ENCODE results near the gene CRB2. TPM values are rescaled to one million over a fixed set of nuclear protein-coding genes. Genes with fewer than 3 reads are reported as not detected.

Gene CRB2
- total RNA-seq: not detected in 2 replicates

DNA sequence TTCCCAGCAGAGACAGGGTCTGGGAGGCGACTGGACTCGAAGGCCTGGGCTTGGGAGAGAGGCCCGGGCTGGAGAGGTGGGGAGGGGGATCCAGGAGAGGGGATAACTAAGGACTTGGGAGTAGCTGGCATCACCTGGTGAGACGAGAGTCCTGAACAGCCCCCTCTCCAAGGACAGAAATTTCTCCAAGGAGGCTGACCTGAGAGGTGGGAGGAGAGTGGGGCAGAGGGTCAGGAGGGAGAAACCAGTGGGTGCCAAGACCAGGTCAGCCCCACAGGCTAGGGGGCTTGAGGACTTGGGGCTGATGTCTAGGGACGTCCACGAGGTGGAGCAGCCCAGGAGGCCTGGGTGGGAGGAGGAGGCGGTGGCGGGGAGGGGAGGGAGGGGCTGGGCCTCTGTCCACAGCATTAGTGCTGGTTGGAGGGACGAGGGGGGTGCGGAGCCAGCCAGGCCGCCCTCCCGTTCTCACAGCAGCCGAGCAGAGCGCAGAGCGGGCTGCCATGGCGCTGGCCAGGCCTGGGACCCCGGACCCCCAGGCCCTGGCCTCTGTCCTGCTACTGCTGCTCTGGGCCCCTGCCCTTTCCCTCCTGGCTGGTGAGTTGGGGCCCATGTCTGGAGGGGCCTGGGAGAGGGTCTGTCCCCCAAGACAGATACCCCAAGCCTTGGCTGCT is at the start of gene CRB2:
Gene CRB2 (plus strand): TSS at position 437 of the 671 bp plus-strand sequence. CDS start 64 bp downstream, at position 501.
- Mint-ChIP-seq H3K36me3 (ENCODE audit: low read depth) (no peaks in the 10 kb centered on the region), H3K27me3 (ENCODE audit: low read depth) (peaks cover 7% of the 10 kb centered on the region), H3K4me1 (ENCODE audit: low read depth) (peaks cover 14% of the 10 kb centered on the region), H3K27ac (no peak within 1 kb of the TSS), H3K4me3 (ENCODE audit: low read depth) (no peak within 1 kb of the TSS), H3K9me3 (no peaks in the 10 kb centered on the region)
- DNase-seq (ENCODE audit: low spot score): no peak
- intact Hi-C loops (cut with micrococcal nuclease): no loop called here

DNA sequence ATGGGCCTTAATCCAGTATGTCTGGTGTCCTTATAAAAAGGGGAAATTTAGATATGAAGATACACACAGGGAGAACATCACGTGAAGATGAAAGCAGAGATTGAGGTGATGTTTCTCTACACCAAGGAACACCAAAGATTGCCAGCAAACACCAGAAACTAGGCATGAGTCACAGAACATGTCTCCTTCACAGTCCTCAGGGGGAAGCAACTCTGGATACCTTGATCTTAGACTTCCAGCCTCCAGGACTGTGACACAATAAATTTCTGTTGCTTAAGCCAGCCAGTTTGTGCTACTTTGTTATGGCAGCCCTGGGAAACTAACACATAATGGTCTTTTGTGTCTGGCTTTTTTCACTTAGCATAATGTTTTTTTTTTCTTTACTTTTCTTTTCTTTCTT is 46.4 kb upstream of the CRB2 start:
- intact Hi-C loops (cut with micrococcal nuclease): no loop called here
- Mint-ChIP-seq H3K4me3 (ENCODE audit: low read depth) (no peak overlapping the region), H3K4me1 (ENCODE audit: low read depth) (peaks cover 12% of the 10 kb centered on the region), H3K36me3 (ENCODE audit: low read depth) (no peaks in the 10 kb centered on the region), H3K27me3 (ENCODE audit: low read depth) (peaks cover 3% of the 10 kb centered on the region), H3K27ac (no peak overlapping the region), H3K9me3 (no peaks in the 10 kb centered on the region)
- no peak for DNase-seq (ENCODE audit: low spot score)

DNA sequence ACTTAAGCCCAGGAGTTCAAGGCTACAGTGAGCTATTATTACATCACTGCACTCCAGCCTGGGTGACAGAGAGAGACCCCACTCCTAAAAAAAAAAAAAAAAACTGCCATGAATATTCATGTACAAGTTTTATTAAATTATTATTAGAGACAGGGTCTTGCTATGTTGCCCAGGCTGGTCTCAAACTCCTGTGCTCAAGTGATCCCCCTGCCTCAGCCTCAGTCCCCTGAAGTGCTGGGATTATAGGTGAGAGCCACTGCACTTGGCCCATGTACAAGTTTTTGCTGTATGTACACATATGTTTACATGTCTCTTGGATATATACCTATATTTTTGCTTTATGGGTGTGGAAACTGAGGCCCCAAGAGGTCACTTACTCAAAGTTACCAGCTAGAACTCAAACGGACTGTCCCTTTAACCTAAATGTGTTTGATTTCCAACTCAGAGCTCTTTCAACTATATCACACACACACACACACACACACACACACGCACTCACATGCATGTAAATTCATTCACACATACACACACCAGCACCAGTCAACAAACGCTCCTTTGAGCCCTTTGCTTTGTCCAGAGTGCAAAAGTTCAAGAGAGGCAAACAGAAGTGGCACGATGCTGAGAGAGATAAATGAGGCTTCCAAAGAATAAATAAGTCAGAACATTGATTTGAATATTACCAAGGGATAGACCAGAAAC is 45.3 kb upstream of the CRB2 start:
- no peak for DNase-seq (ENCODE audit: low spot score)
- Mint-ChIP-seq H3K4me3 (ENCODE audit: low read depth) (no peak overlapping the region), H3K27ac (no peak overlapping the region), H3K36me3 (ENCODE audit: low read depth) (no peaks in the 10 kb centered on the region), H3K4me1 (ENCODE audit: low read depth) (peaks cover 4% of the 10 kb centered on the region), H3K9me3 (no peaks in the 10 kb centered on the region), H3K27me3 (ENCODE audit: low read depth) (peaks cover 2% of the 10 kb centered on the region)
- intact Hi-C loops (cut with micrococcal nuclease): no loop called here

DNA sequence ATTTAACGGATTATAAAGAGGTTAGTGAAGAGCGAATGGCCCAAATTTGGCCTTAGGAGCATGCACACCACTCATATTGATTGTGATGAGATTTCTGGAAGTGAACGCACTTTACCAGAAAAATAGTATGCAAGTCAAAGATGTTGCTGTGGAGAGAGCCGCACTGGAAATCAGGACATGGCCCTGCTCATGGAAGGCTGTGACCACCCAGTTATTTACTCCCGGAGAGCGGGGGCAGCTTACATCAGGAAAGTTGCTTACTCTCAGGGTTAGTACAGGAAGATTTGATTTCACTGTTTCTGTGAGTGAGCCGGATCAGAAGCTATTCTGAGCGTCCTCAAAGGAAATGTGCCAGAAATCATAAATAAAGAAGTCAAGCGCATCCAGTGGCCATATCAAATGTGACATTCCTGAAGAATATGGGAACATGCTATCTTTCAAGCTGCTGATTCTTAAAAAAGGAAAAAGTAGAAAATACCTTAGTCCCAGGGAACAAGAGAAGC is 44.7 kb upstream of the CRB2 start:
- DNase-seq (ENCODE audit: low spot score): no peak
- no peak overlapping the region for H3K27ac Mint-ChIP-seq
- H3K4me1 Mint-ChIP-seq (ENCODE audit: low read depth): peaks cover 4% of the 10 kb centered on the region
- H3K36me3 Mint-ChIP-seq (ENCODE audit: low read depth): no peaks in the 10 kb centered on the region
- H3K27me3 Mint-ChIP-seq (ENCODE audit: low read depth): peaks cover 2% of the 10 kb centered on the region
- no peak overlapping the region for H3K4me3 Mint-ChIP-seq (ENCODE audit: low read depth)
- intact Hi-C loops (cut with micrococcal nuclease): no loop called here
- no peaks in the 10 kb centered on the region for H3K9me3 Mint-ChIP-seq

DNA sequence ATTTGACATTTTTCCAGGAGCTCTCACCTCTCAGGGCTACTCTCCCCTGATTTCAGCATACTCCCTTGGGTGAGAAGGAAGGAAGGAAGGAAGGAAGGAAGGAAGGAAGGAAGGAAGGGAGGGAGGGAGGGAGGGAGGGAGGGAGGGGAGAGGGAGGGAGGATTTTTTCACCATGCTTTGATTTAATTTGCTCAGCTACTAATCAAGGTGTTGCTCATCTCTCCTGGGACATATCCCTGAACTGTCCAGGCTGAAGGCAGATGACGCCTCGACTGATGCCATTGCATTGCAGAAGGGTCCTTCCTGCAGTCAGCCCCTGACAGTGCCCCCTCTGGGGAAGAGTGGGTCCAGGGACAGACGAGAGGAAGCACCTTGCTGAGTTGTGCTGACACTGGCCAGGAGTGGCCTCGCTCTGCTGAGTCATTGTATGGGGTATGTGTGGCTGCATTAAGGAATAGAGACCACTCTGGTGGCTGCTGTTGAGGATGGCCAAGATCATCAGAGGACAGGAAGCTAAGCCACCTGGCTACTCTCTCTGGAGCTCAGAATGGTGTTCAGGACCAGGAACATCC is 43.6 kb upstream of the CRB2 start:
- Mint-ChIP-seq H3K27me3 (ENCODE audit: low read depth) (peaks cover 2% of the 10 kb centered on the region), H3K27ac (no peak overlapping the region), H3K9me3 (no peaks in the 10 kb centered on the region), H3K4me1 (ENCODE audit: low read depth) (peaks cover 2% of the 10 kb centered on the region), H3K4me3 (ENCODE audit: low read depth) (no peak overlapping the region), H3K36me3 (ENCODE audit: low read depth) (no peaks in the 10 kb centered on the region)
- intact Hi-C loops (cut with micrococcal nuclease): no loop called here
- no peak for DNase-seq (ENCODE audit: low spot score)

DNA sequence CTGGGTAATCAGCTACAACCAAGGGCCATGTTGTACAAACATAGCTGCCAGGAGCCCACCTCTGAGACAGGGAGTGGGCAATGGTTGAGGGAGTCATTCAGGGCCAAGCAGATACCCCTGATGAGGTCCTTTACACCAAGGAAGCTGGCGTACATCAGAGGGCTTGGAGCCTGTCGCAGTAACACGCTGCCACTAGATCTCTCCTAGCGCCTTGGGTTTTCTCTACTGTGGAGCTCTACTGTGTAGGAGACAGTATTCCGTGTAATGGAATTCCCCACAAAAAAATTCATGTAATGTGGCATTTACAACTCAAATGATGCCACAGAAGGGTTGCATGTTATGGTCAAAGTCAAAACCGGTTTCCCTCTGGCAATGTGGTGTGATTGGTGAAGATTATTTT is 41.4 kb upstream of the CRB2 start:
- intact Hi-C loops (cut with micrococcal nuclease): no loop called here
- H3K36me3 Mint-ChIP-seq (ENCODE audit: low read depth): no peaks in the 10 kb centered on the region

DNA sequence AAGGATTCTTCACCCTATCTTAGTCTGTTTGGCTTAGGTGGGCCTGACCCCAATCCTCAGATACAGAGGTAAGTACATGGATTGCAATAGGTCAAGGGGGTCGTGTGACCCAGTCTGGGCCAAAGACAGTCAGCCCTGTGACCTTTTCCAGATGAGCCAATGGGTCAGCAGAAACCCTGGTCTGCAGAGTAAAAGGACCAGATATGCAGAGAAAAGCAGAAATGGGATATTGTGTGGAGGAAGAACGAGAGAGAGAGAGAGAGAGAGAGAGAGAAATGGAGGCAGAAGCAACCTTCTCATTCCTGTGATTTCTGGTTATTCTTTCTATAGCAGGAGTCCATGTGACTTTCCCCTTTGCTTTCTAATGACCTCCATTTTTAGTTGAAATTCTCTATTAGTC is 40.4 kb upstream of the CRB2 start:
- no peak for DNase-seq (ENCODE audit: low spot score)
- Mint-ChIP-seq H3K9me3 (no peaks in the 10 kb centered on the region), H3K27me3 (ENCODE audit: low read depth) (no peaks in the 10 kb centered on the region), H3K4me1 (ENCODE audit: low read depth) (peaks cover 18% of the 10 kb centered on the region), H3K36me3 (ENCODE audit: low read depth) (no peaks in the 10 kb centered on the region), H3K4me3 (ENCODE audit: low read depth) (no peak overlapping the region), H3K27ac (no peak overlapping the region)
- intact Hi-C loops (cut with micrococcal nuclease): no loop called here

More for the DNA sequence above, 41.4 kb upstream of the CRB2 start:
- Mint-ChIP-seq H3K27me3 (ENCODE audit: low read depth) (no peaks in the 10 kb centered on the region), H3K27ac (no peak overlapping the region), H3K4me1 (ENCODE audit: low read depth) (peaks cover 14% of the 10 kb centered on the region), H3K9me3 (no peaks in the 10 kb centered on the region), H3K4me3 (ENCODE audit: low read depth) (no peak overlapping the region)
- no peak for DNase-seq (ENCODE audit: low spot score)

DNA sequence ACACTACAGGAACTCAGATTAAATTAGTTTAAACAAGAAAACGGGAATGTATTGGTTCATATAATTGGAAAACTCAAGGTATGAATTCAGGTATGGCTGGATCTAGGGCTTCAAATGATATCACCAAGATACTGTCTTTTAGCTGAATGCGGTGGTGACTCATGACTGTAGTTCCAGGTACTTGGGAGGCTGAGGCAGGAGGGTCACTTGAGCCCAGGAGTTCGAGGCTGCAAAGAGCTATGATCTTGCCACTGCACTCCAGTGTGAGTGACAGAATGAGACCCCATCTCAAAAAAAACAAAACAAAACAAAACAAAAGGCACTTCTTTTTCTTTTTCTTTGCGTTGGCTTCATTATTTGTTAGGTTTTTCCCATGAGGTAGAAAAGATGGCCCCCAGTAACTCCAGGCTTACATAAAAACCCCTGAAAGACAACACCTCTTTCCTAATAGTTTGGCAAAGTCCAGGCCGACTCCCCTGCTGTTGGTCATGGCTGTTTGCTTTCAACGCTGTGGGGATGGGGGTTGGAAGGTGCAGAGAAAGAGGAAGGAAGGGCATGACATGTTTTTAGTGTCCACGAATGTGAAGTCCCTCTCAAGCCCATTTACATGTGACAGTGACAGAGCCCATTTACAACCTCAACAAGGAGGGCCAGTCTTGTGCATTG is 39.8 kb upstream of the CRB2 start:
- Mint-ChIP-seq H3K27ac (no peak overlapping the region), H3K4me1 (ENCODE audit: low read depth) (peaks cover 20% of the 10 kb centered on the region), H3K4me3 (ENCODE audit: low read depth) (no peak overlapping the region), H3K9me3 (no peaks in the 10 kb centered on the region), H3K27me3 (ENCODE audit: low read depth) (no peaks in the 10 kb centered on the region), H3K36me3 (ENCODE audit: low read depth) (no peaks in the 10 kb centered on the region)
- no peak for DNase-seq (ENCODE audit: low spot score)
- intact Hi-C loops (cut with micrococcal nuclease): no loop called here

DNA sequence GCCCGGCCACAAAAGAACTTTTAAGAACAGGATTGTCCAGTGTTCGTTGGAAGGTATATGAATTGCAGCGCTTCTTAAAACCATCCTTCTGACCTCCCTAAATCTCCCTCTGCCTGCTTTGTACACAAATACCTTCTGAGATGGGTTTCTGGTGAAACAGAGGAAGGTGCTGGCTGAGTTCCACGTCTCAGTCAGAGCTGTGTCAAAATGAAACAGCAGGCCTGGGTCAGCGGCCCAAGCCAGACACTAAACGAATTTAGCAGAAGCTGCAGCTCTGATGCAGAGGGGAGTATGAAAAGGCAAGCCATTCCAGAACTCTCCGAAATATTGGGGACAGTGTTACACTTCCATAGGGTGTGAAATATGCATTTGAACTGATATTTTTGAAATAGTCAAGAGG is 37.8 kb upstream of the CRB2 start:
- Mint-ChIP-seq H3K27ac (peak overlapping the region; percentile 26), H3K4me3 (ENCODE audit: low read depth) (no peak overlapping the region), H3K36me3 (ENCODE audit: low read depth) (no peaks in the 10 kb centered on the region), H3K27me3 (ENCODE audit: low read depth) (no peaks in the 10 kb centered on the region), H3K4me1 (ENCODE audit: low read depth) (peaks cover 40% of the 10 kb centered on the region), H3K9me3 (no peaks in the 10 kb centered on the region)
- no peak for DNase-seq (ENCODE audit: low spot score)
- intact Hi-C loops (cut with micrococcal nuclease): no loop called here

DNA sequence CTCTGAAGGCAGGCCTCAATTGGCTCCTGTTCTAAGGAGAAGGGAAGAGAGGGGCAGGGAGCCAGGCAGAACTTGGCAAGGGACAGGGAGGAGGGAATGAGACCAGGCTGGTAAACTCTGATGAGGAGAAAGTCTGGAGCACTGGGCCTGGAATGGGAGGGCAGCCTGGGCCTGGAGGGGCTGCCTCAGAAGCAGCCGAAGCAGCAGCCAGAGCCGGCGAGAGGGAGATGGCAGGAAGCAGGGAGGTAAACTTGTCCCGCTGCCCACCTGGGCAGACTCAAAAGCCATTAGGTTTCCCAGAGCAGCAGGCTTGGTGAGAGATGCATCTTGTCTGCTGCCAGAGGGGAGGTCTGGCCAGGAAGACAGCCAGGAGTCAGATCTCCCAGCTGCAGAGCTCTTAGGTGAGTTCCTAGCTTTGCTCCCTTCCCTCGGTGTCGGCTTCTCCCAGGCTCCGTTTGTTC is 37.0 kb upstream of the CRB2 start:
- Mint-ChIP-seq H3K4me1 (ENCODE audit: low read depth) (peaks cover 42% of the 10 kb centered on the region), H3K36me3 (ENCODE audit: low read depth) (no peaks in the 10 kb centered on the region), H3K4me3 (ENCODE audit: low read depth) (no peak overlapping the region), H3K9me3 (no peaks in the 10 kb centered on the region), H3K27me3 (ENCODE audit: low read depth) (no peaks in the 10 kb centered on the region), H3K27ac (peak overlapping the region; percentile 15)
- intact Hi-C loops (cut with micrococcal nuclease): no loop called here
- DNase-seq (ENCODE audit: low spot score): no peak

DNA sequence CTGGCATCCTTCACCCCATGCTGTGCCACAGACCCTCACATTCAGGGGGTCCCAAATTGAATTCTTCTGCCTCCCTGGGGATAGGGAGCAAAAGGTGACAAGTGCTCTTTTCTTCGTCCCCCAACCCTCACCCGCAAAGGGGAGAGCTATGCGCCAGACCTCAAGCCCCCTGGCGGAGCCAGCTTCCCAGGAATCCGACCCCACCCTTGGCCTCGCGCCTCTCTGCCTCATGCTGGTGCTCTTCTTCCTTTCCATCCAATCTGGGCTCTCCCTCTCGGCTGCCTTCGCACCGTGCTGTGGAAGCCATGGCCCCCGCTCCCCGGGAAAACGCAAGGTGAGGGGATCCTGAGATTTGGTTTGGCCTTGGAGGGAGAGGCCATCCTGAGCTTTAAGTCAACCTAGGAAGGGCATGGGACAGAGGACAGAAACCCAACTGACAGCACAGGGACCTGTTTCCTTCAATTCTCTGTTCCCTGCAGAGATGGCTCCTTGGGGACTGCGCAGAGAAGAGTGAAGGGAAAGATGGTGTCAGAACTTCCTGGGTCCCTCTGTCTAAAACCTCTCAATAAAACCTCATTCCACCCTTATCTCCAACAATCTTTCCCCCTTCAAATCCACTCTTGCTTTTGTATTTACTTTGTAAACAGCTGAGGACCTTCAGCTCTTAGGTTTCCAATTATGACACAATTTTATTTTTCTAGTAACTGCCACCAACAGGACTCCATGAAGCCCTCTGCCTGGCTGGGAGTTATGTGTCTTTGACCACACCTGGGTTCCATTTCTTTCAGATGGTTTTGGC is 36.3 kb upstream of the CRB2 start:
- Mint-ChIP-seq H3K9me3 (no peaks in the 10 kb centered on the region), H3K27me3 (ENCODE audit: low read depth) (no peaks in the 10 kb centered on the region), H3K4me3 (ENCODE audit: low read depth) (no peak overlapping the region), H3K4me1 (ENCODE audit: low read depth) (peaks cover 45% of the 10 kb centered on the region), H3K36me3 (ENCODE audit: low read depth) (no peaks in the 10 kb centered on the region), H3K27ac (no peak overlapping the region)
- intact Hi-C loops (cut with micrococcal nuclease): loop anchor here (5.0 kb wide), 1 partner anchor 92 kb away; no protein-coding TSS in a partner anchor
- no peak for DNase-seq (ENCODE audit: low spot score)

DNA sequence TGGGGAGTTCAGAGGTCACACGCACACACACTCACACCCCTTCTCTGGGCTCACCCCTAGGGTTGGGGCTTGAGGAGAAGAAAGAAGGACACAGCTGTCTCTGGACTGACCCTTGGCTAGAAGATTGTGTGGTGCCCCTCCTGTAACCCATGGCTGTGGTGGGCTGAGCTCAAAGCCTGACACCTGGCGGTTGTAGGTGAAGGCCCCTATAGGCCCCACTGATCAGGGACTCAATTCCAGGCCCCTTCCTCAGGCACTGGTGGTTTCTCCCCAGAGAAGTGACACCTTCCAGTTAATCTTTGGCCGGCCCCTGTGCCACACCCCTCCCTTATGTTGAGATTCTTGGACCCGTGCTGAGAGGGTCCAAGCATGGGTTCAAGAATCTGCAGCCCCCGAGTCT is 35.2 kb upstream of the CRB2 start:
- Mint-ChIP-seq H3K27me3 (ENCODE audit: low read depth) (no peaks in the 10 kb centered on the region), H3K36me3 (ENCODE audit: low read depth) (no peaks in the 10 kb centered on the region), H3K4me3 (ENCODE audit: low read depth) (no peak overlapping the region), H3K27ac (no peak overlapping the region), H3K4me1 (ENCODE audit: low read depth) (peaks cover 52% of the 10 kb centered on the region), H3K9me3 (no peaks in the 10 kb centered on the region)
- DNase-seq (ENCODE audit: low spot score): no peak
- intact Hi-C loops (cut with micrococcal nuclease): loop anchor here (5.0 kb wide), 1 partner anchor 94 kb away; no protein-coding TSS in a partner anchor
